ENCODE measurements around the gene CDHR1. TPM values are rescaled to one million over a fixed set of nuclear protein-coding genes. Genes with fewer than 3 reads are reported as not detected.

Gene CDHR1
- 1.9 and 3.0 TPM in 2 replicates for total RNA-seq

DNA sequence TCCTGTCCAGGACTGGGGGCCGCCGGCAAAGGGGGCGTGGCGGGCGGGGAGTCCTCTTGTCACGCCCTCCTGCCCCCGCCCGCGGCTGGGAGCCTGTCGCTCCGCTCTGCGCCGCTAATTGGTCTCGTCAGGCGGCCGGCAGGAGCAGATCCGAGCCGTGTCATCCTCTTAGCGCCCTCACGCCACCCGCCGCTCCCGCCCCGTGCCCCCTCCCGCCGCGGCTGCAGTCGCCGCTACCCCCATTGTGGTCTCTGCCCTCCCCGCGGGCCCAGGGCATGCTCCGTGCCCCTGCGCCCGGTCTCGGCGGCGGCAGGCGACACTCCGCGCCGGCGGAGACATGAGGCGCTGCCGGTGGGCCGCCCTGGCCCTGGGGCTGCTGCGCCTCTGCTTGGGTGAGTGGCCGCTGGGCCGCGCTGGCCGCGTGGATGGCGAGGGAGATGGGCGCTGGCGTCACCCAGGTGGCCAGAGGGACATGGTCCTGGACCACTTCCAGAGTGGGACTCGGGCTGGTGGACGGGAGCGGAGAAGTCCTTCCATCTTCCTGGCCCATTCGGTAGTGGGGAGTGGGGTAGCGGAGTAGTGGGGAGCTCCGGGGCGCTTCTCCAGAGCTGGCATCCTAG is at the start of gene CDHR1:
Gene CDHR1 (plus strand): TSS at position 114 of the 620 bp plus-strand sequence. CDS start 224 bp downstream, at position 338.

DNA sequence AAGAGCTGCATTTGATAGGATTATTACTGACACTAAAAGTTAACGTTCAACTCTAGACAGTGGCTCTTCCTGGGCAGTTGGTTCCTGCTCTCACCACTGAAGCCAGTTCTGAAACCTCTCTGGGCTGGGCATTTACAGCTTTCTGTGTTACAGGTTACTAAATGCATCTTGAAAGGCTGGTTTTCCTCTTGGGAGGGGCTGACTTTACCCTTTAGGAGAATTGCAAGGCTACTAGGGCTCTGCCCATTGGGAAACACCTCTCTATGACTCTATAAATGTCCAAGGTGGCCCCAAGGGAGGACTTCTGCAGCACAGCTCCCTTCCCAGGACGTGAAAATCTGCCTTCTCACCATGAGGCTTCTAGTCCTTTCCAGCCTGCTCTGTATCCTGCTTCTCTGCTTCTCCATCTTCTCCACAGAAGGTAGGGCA is 20.8 kb upstream of the CDHR1 start, which contains the start of gene GPR15LG:
Gene GPR15LG (plus strand): TSS at position 301 of the 429 bp plus-strand sequence. CDS start 51 bp downstream, at position 352.

DNA sequence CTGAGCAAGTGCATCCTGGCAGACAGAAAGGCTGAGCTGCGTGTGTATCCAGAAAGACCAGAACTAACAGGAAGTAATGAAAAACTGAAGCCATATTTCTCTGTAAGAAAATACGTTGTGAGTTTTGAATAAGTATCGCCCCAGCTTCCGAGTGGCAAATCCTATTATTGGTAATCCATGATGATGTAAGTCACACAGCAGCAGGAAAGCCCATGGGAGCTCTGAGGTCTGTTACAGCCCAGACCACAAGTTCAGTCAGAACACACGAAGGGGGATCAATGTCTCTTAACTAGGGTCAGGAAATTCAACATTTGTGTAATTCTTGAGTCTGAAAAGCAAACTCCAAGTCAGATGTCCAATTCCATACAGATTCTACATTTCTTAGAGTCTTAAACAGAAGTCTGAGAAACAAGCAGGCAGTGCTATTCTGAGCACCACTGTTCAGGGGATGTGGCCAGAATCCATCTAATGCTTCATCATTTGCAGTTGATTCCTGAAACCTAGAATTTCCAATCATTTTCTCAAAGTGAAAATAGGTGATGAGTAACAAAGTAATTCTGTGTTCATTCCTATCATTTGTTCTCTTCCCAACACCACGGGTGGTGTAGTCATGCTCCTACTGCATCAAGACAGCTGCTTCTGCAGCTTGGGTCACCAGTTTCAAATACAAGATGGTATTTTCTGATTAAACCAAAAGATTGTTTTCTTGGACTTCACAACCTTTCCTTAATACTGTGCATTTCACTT is 31.3 kb downstream of the CDHR1 start, which contains the start of gene LRIT2:
Gene LRIT2 (minus strand): TSS at position 118 of the 747 bp plus-strand sequence. CDS start 24 bp downstream, at position 94.

DNA sequence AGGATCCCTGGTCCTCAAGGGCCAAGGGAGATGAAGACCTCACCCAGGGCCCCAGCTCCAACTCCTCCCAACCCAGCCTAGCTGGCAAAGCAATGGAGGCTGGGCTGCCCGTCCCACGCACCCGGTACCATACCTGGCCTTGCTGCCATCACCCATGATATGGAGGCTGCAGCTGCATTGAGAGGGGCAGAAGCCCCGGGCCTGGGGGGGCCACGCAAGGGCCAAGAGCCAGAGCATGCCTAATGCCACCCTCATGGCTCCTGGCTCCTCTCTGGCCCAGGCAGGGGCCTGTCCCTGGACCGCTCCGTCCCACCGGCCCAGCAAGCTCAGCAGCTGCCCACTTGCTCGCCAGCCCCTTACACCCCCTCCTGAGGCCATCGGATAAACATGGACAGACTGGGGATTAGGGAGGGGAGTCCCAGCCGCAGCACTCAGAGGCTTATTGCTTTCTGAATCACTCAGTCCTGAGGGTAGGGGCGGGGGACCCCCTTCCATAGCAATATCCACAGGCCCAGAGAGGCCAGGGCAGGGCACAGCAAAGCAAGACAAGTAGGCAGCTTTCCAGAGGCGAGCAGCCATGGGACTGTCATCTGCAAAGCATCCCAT is 47.0 kb downstream of the CDHR1 start, which contains the start of gene LRIT1:
Gene LRIT1 (minus strand): TSS at position 362 of the 606 bp plus-strand sequence. CDS start 107 bp downstream, at position 255.

DNA sequence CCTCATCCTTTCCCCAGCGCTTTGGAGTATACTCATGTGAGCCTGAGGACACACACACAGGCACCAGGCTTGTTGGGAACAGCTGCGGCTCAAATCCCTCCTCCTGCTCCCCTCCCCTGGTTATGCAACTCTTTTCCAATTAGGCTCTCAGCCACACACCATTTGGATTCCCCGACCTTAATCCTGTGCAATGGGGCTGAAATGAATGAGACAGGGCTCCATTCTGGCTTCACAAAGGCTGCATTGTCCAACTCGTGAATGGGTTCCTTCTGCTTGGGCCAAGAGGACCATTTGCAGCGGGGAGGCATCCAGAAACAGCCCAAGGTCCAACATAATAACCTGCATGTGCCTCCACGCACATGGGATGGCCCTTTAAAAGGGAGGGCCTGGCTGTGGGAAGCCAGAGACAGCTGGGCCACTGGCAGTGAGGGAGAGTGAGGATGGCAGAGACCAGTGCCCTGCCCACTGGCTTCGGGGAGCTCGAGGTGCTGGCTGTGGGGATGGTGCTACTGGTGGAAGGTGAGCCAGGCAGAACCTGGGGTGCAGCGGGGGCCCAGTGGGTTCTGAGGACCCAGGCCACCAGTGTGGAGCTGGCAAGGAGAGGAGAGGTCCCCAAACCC is 50.4 kb downstream of the CDHR1 start, which contains the start of gene RGR:
Gene RGR (plus strand): TSS at position 403 of the 620 bp plus-strand sequence. CDS start 38 bp downstream, at position 441.

Other genes starting within 250 kb of the CDHR1 start
- 191 and 192 TPM in 2 replicates for gene GHITM, start 55.0 kb upstream of the CDHR1 start, total RNA-seq
- 0.99 TPM in 1 of 2 replicates, not detected in the other for gene GPR15LG, start 20.7 kb upstream of the CDHR1 start, total RNA-seq
- not detected in 2 replicates for gene LRIT2, start 31.0 kb downstream of the CDHR1 start, total RNA-seq
- gene LRIT1, start 47.0 kb downstream of the CDHR1 start, total RNA-seq = not detected in 2 replicates
- gene RGR, start 50.5 kb downstream of the CDHR1 start, total RNA-seq = not detected in 2 replicates
- gene CCSER2, start 134.1 kb downstream of the CDHR1 start, total RNA-seq = 17.3 and 18.5 TPM in 2 replicates

Data from hair follicular keratinocyte (primary cell).